GM18508 (cell line): ENCODE measurements around the gene AMFR.

Experiments
- ATAC-seq: cut with Tn5 transposase; IDR thresholded peaks from one replicate; pipeline ENCODE4 v1.9.1; 2021; ENCODE audit warnings: moderate number of reproducible peaks; ENCODE audit not compliant: insufficient read depth, unreplicated experiment

AMFR gene

DNA sequence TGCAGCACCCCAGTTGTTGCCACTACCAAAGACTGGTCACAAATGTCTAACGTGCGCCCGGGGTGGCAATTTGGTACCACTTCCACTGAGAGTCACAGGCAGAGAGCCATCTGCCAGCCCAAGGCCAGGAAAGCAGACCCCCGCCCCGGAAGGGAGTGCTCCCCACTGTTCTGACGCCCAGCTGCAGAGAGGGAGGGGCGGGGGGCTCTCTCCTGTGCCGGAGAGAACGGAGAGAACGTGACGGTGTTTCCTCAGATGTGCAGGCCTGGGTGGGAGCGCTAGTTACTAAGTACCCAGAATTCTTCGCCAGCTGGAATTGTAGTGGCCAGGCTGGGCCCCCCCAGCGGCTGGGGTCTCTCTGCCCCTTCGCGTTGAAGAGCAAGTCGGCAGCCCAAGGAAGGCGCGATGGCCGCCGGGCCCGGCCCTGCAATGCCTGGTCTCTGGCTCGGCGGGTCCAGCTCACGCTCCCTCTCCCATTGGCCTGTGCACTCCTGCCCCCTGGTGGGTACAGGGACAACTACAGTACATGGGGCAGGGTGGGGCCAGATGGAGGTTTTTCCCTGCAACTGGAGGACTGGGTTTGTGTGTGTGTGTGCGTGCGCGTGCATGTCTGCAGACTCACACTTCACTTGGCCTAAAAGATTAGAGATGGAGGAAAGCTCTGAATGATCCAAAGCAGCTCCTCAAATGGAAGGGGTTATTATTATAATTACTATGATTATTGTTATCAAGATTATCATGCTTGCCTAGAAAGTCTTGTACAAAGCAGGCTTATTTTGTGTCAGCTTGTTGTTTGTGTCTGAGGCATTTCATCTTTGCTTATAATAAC is 107.1 kb downstream of the AMFR start:
- ATAC-seq, result peak; percentile 80

DNA sequence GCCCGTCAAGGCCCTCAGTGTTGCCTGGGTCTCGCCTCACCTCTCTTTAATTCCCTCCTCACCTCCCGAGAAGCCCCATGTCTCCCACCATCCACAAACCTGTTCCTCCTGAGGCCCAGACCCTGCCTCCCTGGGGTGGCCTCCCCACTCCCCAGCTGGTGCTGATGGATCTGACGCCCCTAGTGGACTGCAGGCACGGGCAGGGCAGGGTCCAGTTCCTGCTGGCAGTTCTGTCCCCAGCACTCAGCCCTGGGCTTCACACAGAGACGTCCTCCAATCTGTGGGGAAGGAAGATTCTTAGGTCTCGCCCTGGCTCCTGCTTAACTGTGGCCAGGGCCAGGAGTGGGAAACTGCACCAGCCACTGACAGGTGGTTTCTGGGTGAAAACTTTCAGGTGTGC is 108.8 kb downstream of the AMFR start:
- no peak for ATAC-seq

DNA sequence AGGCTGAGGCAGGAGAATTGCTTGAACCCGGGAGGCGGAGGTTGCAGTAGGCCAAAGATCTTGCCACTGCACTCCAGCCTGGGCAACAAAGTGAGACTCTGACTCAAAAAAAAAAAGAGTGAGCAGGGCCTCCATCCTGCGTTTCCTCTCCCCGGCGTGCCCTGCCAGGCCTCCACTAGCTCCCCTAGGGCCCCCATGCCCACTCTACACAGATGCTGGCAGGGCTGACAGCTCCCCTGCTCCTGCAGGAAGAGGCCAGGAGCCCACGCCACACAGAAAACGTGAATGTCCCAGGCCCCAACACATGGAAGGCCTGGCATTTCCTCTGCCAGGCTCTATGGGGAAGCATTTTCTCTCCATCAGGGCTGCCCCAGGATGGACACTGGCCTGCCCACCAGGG is 109.4 kb downstream of the AMFR start:
- no peak for ATAC-seq

DNA sequence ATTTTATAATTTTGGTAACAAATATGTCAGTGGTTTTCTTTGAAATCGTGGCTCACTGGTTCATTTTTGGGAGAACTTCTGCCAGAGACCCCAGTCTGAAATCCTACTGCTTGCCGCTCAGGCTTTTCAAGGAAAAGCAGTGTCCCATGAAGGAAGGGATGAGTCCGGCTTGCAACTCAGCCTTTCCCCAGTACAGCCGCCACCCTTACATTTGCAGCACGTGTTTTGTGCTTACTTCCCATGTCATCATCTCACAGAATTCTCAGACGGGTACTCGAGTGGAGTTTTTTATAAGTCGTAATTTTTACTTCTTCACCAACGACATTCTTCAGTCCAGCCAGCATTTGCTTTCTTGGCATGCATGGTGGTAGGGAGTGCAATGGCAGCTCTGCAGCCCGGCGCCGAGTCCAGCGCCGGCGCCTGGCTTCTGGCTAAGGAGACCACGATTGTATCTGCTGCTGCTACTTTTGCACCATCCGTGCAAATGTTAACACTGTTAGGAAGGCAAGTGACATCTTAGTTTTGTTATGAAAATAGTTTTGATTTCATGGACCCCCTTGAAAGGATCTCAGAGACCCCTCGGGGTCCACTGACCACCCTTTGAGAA is 111.0 kb downstream of the AMFR start:
- ATAC-seq, result no peak

DNA sequence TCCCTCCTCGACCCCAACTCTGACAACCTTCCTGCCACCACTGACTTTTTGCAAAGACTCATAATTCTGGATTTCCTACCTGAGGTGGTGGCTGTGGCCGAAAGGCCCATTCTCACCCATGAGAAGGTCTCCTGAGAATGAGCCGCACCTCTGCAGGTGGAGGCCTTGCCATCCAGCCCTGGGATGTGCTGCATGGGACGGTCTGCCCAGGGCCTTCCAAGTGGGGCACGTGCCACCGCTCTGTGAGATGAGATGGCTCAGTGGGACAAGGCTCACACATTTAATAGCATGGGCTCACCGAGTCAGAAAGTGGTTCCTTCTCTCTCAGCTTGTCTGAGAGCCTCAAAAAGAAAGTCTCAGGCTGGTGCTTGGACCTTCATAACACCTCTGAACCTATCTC is 112.8 kb downstream of the AMFR start:
- ATAC-seq, result no peak

DNA sequence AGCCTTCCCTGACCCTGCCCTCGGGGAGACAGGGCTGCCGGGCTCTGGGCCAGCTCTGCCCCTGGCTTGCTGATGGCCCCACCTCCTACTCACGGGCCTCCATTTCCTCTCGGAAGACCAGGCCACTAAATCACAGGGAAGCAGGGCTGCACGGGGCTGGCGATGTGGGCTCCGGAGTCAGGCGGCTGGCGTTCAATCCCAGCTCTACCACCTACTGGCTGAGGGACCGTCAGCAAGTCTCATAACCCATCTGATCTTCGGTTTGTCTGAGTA is 113.4 kb downstream of the AMFR start:
- ATAC-seq, result no peak
